Lower leg skin (tissue), 3 donors: ENCODE results near the gene RHO.

ENCODE experiments used
- CTCF ChIP-seq, 3 donors: fragments of 450-650 bp; IDR thresholded peaks; one replicate each; pipeline ENCODE4 v1.5.1; 2016; ENCODE audit warnings: antibody characterized with exemption in 3 of 3, mild to moderate bottlenecking in 3 of 3, moderate library complexity in 2 of 3
- POLR2A ChIP-seq, 2 donors: fragments of 450-650 bp; IDR thresholded peaks; one replicate each; pipeline ENCODE4 v1.6.1; 2016 to 2017; ENCODE audit warnings: antibody characterized with exemption in 2 of 2, mild to moderate bottlenecking in 1 of 2, moderate library complexity in 1 of 2

DNA sequence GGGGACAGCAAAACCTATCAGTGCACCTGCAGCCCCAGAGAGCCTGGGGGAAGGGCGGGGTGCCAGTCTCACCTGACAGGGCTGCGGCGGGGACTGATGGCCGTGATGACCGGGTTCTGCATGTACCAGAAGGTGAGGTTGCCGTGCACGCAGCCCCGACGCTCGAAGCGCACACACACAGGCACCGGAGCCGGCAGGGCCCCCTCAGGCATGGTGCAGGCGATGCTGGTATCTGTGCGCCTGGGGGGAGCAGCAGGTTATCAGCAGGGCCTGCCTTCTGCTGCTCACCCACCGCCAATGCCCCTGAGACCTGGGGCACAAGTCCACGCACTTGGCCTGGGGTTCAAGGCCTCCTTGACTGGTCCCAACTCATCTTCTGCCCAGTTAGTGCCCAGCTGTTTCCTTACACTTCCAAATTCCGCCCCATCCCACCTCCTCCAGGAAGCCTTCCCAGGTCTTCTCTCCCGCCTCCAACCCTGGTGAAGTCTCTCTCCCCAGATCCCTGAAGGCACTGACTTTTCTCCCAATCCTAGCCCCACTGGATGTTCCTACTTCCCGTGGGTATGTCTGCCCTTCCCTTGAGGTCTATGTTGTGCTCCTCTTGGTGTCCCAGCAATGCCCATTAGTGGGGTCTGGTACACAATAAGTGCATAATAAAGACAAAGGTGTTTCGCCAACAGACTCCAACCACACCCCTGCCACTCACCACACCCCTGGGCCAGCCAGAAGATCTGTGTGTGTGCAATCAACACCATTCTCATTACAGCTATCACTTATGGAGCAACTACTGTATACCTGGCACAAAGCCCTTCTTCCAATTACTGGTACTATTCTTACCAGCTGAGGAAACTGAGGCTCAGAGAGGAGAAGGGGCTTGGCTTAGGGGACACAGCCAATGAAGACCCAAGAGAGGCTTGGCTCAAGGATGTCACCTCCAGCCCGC lies 43.4 kb downstream of the RHO start:
- no peak for TF ChIP-seq CTCF (IDR thresholded peaks at IDR 0.05)
- no peak for TF ChIP-seq POLR2A (IDR thresholded peaks at IDR 0.05)
